NCI-H2107 (cell line): Measurements from ENCODE around the gene MGAT4B.

Experiments used
- DNase-seq: peaks from one replicate; lab custom pipeline; 2025; lab: John Stamatoyannopoulos, UW

Gene MGAT4B

DNA sequence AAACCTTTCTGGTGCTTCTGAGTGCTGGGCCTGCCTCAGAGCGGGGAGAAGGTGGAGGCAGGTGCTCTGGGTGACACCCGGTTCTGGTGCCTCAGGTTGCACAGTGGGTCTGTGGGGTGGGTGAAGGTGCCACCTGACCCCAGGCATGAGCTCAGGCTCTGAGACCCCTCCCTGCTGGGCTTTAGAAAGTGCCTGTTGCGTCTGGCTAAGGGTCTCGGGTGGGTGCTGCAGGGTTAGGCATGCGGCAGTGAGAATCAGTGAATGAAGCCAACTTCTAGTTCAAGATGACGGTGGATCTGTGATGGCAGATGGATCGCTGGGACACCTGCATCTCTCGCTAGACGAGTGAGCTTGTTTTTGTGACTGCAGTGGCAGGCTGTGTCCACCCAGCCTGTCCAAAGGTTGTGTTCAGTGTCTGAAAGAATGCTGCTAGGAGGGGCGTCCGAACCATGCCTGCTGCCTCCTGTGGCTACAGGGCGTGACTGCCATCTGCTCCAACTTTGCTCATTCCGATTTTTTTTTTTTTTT is 19.1 kb upstream of the MGAT4B start:
- no peak for DNase-seq

DNA sequence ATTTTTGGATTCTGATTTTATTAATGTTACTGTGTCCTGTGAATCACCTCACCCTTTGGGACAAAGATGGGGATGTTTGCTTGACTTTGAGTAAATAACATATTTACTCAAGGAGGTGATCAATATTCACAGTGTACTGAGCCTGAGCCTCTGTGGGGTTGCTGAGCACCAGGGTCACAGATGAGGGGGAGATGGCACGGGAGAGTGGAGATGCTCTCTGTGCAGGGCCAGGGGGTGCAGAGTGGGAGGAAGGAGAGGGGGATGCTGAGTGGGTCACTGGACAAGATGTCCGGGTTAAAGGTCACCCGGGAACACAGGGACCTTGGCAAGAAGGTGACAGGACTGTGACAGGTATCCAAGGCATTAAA is 18.1 kb upstream of the MGAT4B start:
- no peak for DNase-seq

DNA sequence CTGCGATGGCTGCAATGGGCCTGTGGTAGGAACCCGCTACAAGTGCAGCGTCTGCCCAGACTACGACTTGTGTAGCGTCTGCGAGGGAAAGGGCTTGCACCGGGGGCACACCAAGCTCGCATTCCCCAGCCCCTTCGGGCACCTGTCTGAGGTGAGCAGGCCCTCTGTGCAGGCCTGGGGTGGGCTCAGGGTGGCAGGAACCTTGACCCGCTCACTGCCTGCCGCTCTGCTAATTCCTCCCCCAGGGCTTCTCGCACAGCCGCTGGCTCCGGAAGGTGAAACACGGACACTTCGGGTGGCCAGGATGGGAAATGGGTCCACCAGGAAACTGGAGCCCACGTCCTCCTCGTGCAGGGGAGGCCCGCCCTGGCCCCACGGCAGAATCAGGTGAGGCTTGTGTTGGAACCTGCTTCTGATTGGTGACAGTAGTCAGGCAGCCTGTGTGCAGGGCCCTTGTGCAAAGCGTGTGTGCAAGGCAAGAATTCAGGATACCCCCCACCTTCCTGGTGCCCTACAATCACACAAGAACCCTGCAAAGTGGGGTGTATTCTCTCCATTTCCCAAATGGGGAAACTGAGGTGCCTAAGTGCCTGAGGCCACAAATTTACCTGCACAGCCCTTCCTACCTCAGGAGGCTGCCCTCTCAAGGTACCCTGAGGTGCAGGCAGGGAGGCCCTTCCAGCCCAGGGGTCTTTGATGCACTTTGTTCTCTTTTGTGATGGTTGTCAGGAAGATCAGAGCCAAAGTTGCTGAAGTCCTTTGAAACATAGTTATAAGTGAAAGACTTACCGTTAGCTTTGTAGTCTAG is 17.5 kb upstream of the MGAT4B start:
- no peak for DNase-seq

DNA sequence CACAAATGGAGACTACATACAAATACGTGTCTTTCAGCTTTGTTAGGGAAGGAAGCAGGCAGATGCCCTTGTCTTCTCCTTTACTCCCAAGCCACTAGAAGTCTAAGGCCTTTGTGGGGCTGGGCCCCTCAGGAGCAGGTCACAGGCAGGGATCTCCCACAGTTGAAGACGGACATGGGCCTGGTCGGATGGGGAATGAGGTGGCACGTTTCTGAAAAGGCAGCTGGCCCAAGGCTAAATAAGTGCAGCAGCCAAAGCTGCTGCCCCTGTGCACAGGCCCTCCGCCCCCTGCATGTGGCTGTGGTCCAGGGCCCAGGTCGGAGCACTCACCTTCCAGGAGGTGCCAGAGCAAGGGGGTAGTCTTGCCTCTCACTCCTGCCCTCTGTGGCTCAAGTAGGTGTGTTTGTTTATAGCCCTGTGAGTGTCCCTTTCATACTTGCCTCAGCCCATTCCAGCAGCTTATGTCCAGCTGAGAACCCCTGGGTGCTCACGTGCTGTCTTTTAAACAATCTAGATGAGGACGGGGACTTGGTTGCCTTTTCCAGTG is 15.9 kb upstream of the MGAT4B start:
- DNase-seq = no peak

DNA sequence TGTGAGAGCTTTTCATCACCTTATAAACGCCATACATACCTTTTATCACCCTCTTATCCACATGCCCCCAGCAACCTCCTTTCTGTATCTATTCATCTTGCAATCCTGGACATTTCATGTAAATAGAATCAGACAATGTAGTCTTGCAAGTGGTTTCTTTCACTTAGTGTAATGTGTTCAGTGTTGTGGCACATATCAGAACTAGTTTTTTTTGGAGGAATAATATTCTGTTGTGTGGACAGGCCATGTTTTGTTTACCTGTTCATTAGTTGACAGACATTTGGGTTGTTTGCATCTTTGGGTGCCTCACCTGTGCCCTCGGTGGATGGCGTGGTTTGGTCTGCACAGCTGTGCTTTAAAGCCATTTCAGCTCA is 15.4 kb upstream of the MGAT4B start:
- no peak for DNase-seq

DNA sequence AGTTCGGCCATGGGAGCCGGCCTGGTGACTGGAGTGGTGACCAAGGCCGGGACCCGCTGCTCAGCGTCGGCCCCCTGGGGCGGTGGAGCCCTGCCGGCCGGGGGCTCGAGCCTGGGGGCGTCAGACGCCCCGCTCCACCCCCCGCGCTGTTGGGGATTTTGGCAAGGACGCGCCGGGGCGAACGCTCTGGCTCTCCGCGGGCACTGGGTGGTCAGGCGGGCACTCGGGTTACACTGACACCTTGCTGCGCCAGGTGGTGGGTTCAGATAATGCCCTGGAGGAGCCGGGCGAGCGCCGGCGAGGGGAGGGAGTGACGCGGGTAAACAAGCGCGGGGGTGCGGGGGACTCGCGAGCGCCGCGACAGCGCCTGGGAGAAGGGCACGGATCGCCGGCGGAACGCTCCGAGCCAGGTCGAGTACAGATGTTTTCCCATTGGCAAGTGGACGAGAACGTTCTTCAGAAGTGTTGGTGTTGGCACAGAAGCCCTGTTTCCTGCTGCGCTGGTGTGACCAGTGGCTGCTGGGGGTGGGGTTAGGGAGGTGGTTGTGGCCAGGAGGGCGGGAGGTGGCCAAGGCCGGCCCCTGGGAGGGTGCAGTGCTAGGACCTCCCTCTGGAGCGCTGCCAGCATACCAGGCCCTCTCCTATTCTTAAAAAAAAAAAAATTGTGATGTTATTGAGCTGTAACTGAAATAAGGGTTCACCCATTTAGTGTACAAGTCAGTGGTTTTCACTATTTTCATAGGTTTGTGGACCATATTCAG is 14.8 kb upstream of the MGAT4B start:
- DNase-seq = peak; percentile 14

DNA sequence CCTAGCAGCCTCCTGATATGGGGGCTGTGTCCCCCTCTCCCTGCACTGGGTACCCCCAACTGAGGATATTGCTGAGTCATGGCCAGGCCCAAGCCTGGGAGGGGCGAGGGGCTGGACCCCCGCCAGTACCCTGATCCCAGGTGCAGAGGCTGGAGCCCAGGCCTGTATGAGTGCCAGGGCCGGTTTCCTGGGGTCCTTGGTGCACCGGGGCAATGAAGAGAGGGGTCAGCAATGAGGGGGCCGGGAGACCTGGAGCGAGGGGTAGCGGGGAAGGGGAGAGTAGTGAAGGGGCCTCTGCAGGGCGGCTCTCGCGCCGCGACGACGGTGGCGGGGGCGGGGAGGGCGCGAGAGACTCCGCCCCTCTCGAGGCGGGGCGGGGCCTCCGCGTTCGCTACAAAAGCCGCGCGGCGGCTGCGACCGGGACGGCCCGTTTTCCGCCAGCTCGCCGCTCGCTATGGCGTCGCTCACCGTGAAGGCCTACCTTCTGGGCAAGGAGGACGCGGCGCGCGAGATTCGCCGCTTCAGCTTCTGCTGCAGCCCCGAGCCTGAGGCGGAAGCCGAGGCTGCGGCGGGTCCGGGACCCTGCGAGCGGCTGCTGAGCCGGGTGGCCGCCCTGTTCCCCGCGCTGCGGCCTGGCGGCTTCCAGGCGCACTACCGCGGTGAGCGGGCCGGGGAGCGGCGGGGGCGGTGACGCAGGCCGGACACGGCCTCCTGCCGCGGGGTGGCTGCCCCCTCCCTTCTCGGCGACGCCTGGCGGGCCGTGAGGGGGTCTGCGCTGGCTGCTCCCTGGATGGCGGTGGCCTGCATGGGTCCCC is 14.0 kb upstream of the MGAT4B start, which contains the start of gene SQSTM1:
Gene SQSTM1, plus strand, starts transcription at position 423 of the 815 bp plus-strand sequence. Its CDS starts 32 bp downstream, at position 455.
- DNase-seq = peak; percentile 64

DNA sequence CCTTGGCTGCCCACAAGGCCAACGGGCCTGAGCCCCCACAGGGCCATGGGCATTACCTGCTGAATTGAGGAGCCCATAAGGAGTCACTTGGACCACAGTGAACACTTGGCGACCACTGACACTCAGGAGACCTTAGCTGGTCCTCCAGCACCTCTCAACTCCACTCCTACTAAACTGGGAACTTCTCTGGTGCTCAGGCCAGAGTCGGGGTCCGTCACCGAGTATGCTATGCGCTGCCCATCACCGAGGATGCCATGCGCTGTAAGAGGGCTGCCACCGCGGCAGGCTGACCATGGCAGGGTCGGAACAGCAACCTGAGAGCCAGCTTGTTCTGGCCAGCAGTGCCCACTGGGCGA is 13.4 kb upstream of the MGAT4B start:
- no peak for DNase-seq

DNA sequence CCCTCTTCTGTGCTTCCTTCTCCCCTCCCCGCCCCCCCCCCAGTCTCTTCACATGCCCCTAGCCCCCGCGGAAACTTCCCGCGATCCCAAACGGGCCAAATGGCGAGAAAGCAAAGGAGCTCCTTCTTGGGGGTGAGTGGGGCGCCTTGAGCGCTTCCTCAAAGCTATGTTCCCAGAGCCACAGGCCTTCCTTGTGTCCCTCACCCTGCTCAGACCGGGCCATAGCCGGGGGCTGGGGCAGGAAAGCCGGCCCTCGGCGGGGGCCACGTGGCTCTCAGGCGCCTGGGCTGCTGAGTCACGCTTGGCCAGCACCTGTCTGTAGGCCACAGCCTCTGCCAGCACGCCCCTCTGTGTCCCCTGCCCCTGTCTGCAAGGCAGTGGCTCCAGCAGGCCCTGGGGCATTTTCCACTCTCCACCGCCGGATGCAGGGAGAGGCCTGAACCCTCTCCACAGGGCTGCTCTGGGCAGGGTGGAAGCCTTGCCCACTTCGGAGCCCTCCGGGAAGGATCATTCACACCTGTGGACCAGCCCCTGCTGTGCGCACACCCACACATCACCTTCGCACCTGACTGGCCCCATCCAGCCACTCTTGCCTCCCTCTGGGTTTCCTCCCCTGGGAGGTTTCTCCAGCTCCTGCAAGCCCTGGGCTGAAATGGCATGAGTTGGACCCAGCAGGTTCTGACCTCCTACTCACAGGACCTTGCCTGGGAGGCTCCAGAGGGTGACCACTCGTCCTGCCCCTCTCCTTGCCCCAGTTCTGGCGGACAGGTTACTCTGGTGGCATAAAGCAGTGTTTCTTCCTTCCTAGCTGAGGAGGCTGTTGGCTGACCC is 12.8 kb upstream of the MGAT4B start:
- no peak for DNase-seq

DNA sequence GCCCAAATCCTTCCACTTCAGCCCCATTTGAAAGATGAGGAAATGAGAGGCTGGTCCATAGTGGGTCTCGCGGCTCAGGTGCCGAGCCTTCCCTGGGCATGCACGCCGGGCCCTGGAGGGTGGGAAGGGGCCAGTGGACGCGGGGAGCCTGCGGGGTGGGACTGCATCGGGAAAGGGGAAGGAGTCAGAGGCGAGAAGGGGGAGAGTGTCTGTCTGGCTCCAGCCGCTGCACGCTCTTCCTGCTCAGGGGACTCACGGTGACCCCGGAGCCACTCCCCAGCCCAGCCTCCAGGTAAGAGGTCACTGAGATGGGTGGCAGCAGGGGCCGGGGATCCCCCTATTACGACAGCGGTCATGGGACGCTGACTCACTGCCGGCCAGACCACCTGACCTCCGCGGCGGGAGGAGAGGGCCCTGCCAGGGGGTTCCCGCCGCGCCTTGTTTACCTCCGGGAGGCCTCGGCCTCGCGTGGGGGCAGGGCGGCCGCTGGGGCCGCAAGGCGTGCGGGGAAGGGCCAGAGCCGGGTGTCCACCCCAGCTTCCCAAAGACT is 12.2 kb upstream of the MGAT4B start:
- DNase-seq = no peak

DNA sequence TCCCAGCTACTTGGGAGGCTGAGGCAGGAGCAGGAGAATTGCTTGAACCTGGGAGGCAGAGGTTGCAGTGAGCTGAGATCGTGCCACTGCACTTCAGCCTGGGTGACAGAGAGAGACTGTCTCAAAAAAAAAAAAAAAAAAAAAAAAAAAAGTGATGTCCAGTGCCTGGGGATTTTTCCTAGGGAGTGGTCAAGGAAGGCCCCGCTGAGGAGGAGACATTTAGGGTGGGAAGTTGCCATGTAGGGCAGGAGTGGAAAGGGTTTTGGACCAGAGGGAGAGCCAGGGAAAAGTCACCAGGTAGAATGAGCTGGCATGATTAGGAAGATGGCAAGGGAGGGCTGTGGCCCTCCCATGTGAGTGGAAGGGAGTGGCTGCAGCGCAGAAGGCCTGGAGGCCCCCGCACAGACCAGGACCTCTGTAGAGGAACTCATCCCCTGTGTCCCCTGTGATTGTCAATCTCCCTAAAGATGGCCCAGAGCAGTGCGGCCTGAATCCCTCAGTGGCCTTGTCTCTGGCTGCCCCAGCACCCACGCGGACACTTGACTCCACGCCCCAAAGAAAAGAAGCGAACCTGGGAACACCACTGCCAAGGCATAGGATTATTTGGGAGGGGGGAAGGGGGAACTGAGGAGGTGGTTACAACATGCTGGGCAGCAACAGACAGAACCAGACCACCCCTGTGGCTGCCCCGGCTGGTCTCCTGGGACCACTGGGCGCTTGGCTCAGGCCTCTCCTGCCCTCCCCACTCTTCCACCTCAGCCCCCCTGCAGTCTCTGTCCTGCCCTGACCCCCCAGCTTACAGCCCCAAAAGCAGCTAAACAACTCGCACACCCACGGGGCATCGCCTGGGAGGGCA is 11.5 kb upstream of the MGAT4B start:
- no peak for DNase-seq

DNA sequence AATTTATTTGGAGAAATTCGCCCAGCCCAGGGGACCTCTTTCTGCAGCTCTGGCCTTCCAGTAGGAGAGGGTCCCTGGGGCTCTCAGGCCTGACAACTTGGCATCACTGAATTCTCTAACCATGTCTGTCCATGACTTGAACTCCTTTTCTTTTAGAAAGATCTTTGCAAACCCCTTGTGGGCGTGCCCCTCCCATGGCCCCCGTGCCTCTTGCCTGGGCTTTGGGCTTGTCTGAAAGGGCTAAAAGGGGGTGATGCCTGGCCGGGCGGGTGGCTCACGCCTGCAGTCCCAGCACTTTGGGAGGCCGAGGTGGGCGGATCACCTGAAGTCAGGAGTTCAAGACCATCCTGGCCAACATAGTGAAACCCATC is 10.8 kb upstream of the MGAT4B start:
- no peak for DNase-seq

DNA sequence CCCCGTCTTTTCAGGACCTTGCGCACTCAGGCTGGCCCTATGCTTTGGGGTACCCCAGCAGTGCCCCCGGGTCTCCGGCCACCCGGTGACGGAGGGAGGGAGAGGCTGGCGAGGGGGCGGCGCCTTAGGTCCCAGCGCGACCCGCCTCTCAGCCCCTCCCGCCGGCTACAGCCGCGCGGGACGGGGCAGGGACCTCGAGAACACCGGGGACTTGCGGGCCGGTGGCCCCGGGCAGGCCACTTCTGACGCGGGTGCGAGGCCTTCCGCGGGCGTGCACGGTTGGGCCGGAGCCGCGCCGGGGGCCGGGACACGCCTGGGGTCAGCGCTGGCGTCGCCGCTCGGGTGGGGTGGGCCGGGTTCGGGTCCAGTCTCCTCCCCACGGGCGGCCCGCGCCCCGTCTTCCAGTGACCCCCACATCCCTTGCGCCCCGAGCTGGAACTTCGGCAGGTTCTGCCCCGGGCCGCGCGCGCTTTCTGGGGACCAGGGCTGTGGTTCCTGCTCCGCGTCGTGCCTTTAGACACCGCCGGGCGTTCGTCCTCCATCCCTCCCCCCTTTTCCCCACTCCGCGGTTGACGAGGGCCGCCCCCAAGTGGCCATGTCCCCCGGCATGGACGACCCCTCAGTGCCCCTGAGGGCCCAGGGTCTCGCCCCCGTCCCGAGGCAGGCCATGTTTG is 10.3 kb upstream of the MGAT4B start:
- DNase-seq = no peak

DNA sequence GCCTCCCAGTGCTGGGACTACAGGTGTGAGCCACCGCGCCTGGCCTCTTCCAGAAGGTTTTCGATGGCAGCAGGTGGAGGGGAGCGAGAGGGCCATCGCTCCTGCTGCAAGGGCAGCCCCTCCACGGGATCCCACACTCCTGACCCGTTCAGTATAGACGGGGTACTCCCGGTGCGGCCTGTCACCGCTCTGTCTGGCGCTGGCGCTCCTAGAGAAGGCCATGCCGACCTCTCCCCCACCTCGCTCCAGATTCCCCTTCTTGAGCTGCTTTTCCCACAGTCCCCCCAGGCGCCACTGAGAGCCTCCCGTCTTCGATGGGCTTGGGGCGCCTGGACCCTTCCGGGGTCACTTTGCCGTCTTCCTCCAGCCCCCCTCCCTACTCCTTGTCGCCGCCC is 9.7 kb upstream of the MGAT4B start:
- DNase-seq = no peak

DNA sequence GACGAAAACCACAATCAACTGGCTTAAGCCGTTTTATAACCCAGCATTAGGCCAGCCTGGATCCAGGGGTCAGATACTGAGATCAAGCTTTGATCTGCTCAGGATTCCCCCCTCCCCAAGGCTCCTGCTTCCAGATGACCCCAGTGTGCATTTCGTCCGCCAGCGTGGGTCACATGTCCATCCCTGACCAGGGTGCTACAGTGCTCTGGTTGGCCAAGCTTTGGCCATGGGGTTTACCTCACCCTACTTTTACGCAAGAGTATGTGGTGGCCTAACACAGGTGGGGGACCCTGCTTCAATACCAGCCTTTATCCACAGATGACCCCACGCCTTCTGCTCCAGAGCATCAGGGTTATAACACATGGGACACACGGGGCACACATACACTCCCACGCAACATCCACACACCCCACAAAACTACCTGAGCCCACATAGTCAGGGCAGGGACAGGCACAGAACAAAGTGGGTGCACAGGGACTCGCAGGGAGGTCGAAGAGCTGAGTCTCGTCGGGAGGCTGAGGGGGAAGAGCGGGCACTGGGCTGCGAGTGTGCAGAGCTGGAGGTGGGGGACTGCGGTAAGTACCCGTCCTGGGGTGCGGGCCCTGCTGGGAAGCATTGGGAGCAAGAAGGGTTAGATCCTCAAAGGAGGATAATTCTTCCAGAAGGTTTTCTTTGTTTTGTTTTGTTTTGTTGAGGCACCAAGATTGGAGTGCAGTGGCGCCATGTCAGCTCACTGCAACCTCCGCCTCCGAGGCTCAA is 9.0 kb upstream of the MGAT4B start:
- DNase-seq = no peak

DNA sequence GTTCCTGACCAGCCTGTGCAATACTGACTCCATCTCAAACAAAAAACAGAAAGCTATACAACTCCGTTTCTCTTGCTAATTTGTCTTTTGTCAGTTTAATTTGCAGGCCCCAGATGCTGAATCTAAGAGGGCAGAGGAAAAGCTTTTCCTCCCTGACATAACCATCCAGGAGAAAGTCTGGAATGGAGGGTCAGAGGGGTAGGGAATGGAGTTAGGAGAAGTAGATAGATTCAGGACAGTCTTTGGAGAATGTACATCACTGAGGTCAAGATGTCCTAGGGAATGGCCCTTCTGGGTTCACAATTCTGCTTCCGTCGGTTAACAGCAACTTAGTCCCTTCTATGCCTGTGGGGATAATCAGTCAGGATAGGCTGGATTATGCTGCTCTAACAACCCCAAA is 7.4 kb upstream of the MGAT4B start:
- no peak for DNase-seq

DNA sequence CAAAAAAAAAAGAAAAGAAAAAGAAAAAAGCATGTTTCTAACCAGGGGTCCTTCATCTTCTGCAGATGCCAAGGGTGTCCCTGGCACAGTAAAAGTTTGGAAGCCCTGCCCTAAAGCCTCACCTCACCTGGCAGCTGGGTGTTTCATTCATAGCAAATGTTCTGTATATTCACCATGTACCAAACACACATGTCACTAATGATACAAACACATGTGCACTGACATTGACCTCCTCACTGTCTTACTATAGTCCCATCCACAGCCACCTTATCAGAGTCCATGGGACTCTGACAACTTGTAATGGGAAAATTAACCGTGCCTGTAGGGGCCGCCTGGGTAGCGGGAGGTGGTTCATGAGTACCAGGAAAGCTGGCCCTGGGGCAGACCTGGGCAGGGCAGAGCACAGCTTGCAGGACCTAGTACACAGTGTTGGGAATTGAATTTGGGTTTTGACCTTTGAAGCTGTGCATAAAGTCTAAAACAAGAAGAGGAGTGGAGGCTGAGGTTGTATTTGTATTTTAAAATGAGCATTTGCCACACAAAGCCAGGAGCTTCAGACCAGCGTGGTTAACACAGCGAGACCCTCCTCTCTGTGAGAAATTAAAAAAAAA is 6.4 kb upstream of the MGAT4B start:
- DNase-seq = no peak

DNA sequence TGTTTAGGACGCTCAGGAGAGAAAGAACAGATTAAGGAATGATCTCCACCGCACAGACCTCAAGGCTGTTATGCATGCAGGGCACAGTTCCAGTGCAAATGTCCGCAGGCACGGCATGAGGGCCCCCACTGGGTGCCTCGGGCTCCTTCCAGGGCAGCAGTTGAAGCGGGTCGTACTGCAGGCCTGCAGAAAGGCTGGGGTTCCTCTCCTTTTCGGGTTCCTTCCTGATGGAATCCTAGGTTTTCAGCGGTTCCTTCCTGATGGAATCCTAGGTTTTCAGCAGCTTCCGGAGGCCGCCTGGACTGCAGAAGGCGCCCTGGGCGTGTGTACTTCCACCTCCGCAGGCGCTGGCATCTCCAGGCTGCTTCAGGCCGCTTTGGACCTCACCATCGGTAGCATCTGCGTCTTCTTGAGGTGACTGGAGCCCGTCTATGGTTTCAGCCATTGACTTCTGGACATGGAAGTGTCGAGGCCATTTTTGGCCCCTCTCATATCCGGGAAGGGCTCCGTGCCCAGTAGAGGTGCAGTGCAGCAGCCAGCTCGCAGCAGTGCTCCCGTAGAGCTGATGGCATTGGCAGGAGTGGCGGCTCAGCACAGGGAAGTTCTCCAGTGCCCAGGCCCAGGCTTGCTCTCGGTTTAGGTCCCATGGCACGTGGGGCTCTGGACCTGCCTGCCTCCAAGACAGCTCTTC is 5.6 kb upstream of the MGAT4B start:
- no peak for DNase-seq
